ENCODE measurements around the gene HINFP.

HINFP gene

GRCh38 chr11:119108146-119108856 lies 13.1 kb upstream of the HINFP start:
- H3K4me1 ChIP-seq (ENCODE audit: insufficient read depth, low read length, poor library complexity, severe bottlenecking) = peaks cover 31% of the 10 kb centered on the region
- TF ChIP-seq EZH2phosphoT487 (IDR thresholded peaks at IDR 0.05; ENCODE audit: borderline replicate concordance) (no peak), CTCF (conservative IDR thresholded peaks at IDR 0.05; ENCODE audit: low read length) (no peak)
- H3K79me2 ChIP-seq (ENCODE audit: insufficient read depth, low read length) = peaks cover 35% of the 10 kb centered on the region
- no peaks in the 10 kb centered on the region for H3K9me2 ChIP-seq (replicated peaks; ENCODE audit: low read depth, low read length)
- H3K4me2 ChIP-seq (ENCODE audit: low read depth, low read length, poor library complexity, severe bottlenecking) = peak overlapping the region; percentile 100
- H3K36me3 ChIP-seq (ENCODE audit: insufficient read depth, low read length) = peaks cover 4% of the 10 kb centered on the region; the same call in 1 of the 2 replicates
- 0 out of 2 replicates have a peak overlapping the region, but pooled peaks have one; percentile 25 for H2AFZ ChIP-seq (ENCODE audit: low read length)
- no peaks in the 10 kb centered on the region for H3F3A ChIP-seq (ENCODE audit: low read depth)
- H3K9me3 ChIP-seq (ENCODE audit: insufficient read depth, low read depth, low read length) = no peaks in the 10 kb centered on the region
- H3K4me3 ChIP-seq (ENCODE audit: low read length, poor library complexity, severe bottlenecking) = peak overlapping the region; percentile 80
- peak overlapping the region; percentile 92 for H3K9ac ChIP-seq (ENCODE audit: low read depth, low read length, poor library complexity, severe bottlenecking)
- H3K27me3 ChIP-seq (ENCODE audit: insufficient read depth, low read length, poor library complexity, severe bottlenecking) = no peaks in the 10 kb centered on the region
- no peaks in the 10 kb centered on the region for H4K20me1 ChIP-seq (ENCODE audit: insufficient read depth, low read length, poor library complexity, severe bottlenecking)

GRCh38 chr11:119108857-119109221 lies 12.5 kb upstream of the HINFP start:
- Histone ChIP-seq H3K9ac (ENCODE audit: low read depth, low read length, poor library complexity, severe bottlenecking) (peak overlapping the region; percentile 40), H3K9me3 (ENCODE audit: insufficient read depth, low read depth, low read length) (no peaks in the 10 kb centered on the region), H3K27me3 (ENCODE audit: insufficient read depth, low read length, poor library complexity, severe bottlenecking) (no peaks in the 10 kb centered on the region), H3K4me2 (ENCODE audit: low read depth, low read length, poor library complexity, severe bottlenecking) (peak overlapping the region; percentile 100), H3K36me3 (ENCODE audit: insufficient read depth, low read length) (peaks cover 4% of the 10 kb centered on the region; the same call in 1 of the 2 replicates), H3F3A (ENCODE audit: low read depth) (no peaks in the 10 kb centered on the region), H3K4me3 (ENCODE audit: low read length, poor library complexity, severe bottlenecking) (peak overlapping the region; percentile 80), H3K9me2 (replicated peaks; ENCODE audit: low read depth, low read length) (no peaks in the 10 kb centered on the region), H2AFZ (ENCODE audit: low read length) (no peak overlapping the region), H4K20me1 (ENCODE audit: insufficient read depth, low read length, poor library complexity, severe bottlenecking) (no peaks in the 10 kb centered on the region), H3K79me2 (ENCODE audit: insufficient read depth, low read length) (peaks cover 35% of the 10 kb centered on the region), H3K4me1 (ENCODE audit: insufficient read depth, low read length, poor library complexity, severe bottlenecking) (peaks cover 31% of the 10 kb centered on the region)
- TF ChIP-seq CTCF (conservative IDR thresholded peaks at IDR 0.05; ENCODE audit: low read length) = no peak
- no peak for TF ChIP-seq EZH2phosphoT487 (IDR thresholded peaks at IDR 0.05; ENCODE audit: borderline replicate concordance)

GRCh38 chr11:119109843-119110242 lies 11.5 kb upstream of the HINFP start:
- Histone ChIP-seq H3F3A (ENCODE audit: low read depth) (no peaks in the 10 kb centered on the region), H2AFZ (ENCODE audit: low read length) (no peak overlapping the region), H3K36me3 (ENCODE audit: insufficient read depth, low read length) (peaks cover 11% of the 10 kb centered on the region; the same call in 1 of the 2 replicates), H3K9ac (ENCODE audit: low read depth, low read length, poor library complexity, severe bottlenecking) (peak overlapping the region; percentile 40), H3K4me2 (ENCODE audit: low read depth, low read length, poor library complexity, severe bottlenecking) (peak overlapping the region; percentile 100), H4K20me1 (ENCODE audit: insufficient read depth, low read length, poor library complexity, severe bottlenecking) (no peaks in the 10 kb centered on the region), H3K4me3 (ENCODE audit: low read length, poor library complexity, severe bottlenecking) (peak overlapping the region; percentile 80), H3K9me2 (replicated peaks; ENCODE audit: low read depth, low read length) (no peaks in the 10 kb centered on the region), H3K79me2 (ENCODE audit: insufficient read depth, low read length) (peaks cover 35% of the 10 kb centered on the region), H3K4me1 (ENCODE audit: insufficient read depth, low read length, poor library complexity, severe bottlenecking) (peaks cover 31% of the 10 kb centered on the region), H3K27me3 (ENCODE audit: insufficient read depth, low read length, poor library complexity, severe bottlenecking) (no peaks in the 10 kb centered on the region), H3K9me3 (ENCODE audit: insufficient read depth, low read depth, low read length) (no peaks in the 10 kb centered on the region)
- TF ChIP-seq EZH2phosphoT487 (IDR thresholded peaks at IDR 0.05; ENCODE audit: borderline replicate concordance) = no peak
- no peak for TF ChIP-seq CTCF (conservative IDR thresholded peaks at IDR 0.05; ENCODE audit: low read length)
